Thoracic aorta (tissue), 2 donors: ENCODE data around the gene CSK. TPM values are rescaled to one million over a fixed set of nuclear protein-coding genes. Genes with fewer than 3 reads are reported as not detected.

Source experiments
- ATAC-seq: fragments of 150-250 bp; one replicate; pipeline ENCODE4 v1.8.0; 2017; ENCODE audit warnings: low read depth; ENCODE audit not compliant: insufficient number of reproducible peaks, low FRiP score
- DNase-seq: peaks from one replicate; pipeline ENCODE4 v3.0.0-alpha.2; 2020; ENCODE audit warnings: low spot score
- H3K27ac ChIP-seq, 2 donors: fragments of 200-600 bp; sonication (generic); 1 replicate in 1 of 2; 2 replicates in 1 of 2; pipeline ENCODE4 v1.5.1; 2016; ENCODE audit warnings: mild to moderate bottlenecking in 2 of 2, moderate library complexity in 2 of 2
- H3K27me3 ChIP-seq: fragments of 200-600 bp; sonication (generic); replicated peaks from 2 replicates; pipeline ENCODE4 v1.6.0; 2016; ENCODE audit warnings: mild to moderate bottlenecking; ENCODE audit not compliant: insufficient read depth
- H3K36me3 ChIP-seq: fragments of 200-600 bp; sonication (generic); one replicate; pipeline ENCODE4 v1.5.1; 2016
- H3K4me1 ChIP-seq, 2 donors: fragments of 200-600 bp; sonication (generic); 1 replicate in 1 of 2; 2 replicates in 1 of 2; pipeline versions ENCODE4 v1.5.1 to v1.6.0; 2016; ENCODE audit warnings: low read depth in 2 of 2, mild to moderate bottlenecking in 1 of 2; ENCODE audit not compliant: control insufficient read depth in 1 of 2
- H3K4me3 ChIP-seq: fragments of 200-600 bp; sonication (generic); 2 replicates; pipeline ENCODE4 v1.5.1; 2016; ENCODE audit warnings: mild to moderate bottlenecking
- H3K9me3 ChIP-seq: fragments of 200-600 bp; sonication (generic); 2 replicates; pipeline ENCODE4 v1.5.1; 2016
- total RNA-seq, 2 donors: library from RNA; depleted of rRNA; stranded (reverse); fragments of >200 nt; gene quantifications; one replicate each; pipeline versions ENCODE4 v1.1.0 to v1.2.3, GENCODE V29; 2016
- TF ChIP-seq, protein P1 (sequence below): fragments of 200-600 bp; sonication (generic); IDR thresholded peaks from one replicate; pipeline ENCODE4 v1.5.1; 2019; ENCODE audit warnings: antibody characterized with exemption

Gene CSK
- total RNA-seq, 2 donors from 2014 or later, result 32.7 to 61.6 TPM

DNA sequence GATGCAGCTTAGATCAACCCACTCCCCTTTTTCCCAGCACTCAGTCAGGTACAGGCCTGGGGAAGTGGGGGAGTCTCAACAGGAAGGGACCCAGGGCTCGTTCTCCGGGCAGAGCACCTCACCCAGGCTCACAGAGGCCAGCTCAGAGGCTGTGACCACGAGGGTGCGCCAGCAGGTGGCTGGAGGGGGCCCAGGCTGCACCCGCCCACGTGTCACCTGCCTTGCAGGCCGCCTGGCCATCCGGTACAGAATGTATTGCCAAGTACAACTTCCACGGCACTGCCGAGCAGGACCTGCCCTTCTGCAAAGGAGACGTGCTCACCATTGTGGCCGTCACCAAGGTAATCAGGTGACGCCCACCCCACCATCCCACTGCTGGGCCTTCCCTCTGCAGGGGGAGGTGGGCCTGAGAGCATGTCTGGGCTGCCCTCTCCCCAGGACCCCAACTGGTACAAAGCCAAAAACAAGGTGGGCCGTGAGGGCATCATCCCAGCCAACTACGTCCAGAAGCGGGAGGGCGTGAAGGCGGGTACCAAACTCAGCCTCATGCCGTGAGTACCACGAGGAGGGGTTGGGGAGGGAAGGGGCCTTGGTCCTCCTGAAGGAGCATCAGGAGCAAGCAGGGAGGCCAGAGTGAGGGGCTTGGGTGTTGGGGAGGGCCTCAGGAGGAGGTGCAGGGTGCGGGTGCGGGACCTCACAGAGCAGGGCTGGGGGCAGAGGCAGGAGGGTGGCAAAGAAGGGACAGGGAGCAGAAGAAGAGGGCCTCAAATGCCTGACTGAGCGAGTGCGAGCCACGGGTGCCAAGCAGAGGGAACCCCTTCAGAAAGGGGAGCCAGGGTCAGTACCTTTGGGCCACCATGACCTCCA, 16.7 kb downstream of the CSK start:
- Histone ChIP-seq H3K9me3 (no peaks in the 10 kb centered on the region), H3K27ac (no peak overlapping the region), H3K4me1 (no peaks in the 10 kb centered on the region), H3K36me3 (peaks cover 18% of the 10 kb centered on the region), H3K4me3 (no peak overlapping the region), H3K27me3 (no peaks in the 10 kb centered on the region)
- DNase-seq, result no peak
- ATAC-seq, result no peak
- TF ChIP-seq, protein P1, sequence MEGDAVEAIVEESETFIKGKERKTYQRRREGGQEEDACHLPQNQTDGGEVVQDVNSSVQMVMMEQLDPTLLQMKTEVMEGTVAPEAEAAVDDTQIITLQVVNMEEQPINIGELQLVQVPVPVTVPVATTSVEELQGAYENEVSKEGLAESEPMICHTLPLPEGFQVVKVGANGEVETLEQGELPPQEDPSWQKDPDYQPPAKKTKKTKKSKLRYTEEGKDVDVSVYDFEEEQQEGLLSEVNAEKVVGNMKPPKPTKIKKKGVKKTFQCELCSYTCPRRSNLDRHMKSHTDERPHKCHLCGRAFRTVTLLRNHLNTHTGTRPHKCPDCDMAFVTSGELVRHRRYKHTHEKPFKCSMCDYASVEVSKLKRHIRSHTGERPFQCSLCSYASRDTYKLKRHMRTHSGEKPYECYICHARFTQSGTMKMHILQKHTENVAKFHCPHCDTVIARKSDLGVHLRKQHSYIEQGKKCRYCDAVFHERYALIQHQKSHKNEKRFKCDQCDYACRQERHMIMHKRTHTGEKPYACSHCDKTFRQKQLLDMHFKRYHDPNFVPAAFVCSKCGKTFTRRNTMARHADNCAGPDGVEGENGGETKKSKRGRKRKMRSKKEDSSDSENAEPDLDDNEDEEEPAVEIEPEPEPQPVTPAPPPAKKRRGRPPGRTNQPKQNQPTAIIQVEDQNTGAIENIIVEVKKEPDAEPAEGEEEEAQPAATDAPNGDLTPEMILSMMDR, result no peak

DNA sequence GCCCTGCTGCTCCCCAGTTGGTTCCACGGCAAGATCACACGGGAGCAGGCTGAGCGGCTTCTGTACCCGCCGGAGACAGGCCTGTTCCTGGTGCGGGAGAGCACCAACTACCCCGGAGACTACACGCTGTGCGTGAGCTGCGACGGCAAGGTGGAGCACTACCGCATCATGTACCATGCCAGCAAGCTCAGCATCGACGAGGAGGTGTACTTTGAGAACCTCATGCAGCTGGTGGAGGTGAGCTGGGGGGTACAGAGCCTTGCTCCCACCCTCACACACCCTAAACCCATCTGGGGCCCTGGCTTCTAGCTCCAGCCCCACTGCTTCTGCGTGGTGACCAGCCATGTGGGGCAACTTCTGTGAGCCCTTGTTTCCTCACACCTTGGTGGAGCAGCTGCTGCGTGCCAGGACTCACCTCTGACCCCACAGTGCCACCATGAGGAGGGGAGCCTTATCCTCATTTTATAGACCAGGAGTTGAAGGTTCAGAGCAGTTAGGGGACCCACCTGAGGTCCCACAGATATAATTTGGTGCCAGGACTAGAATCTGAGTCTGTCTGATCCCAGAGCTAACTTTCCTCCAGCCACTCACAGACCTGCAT, 17.5 kb downstream of the CSK start:
- H3K4me1 ChIP-seq, result no peaks in the 10 kb centered on the region
- ATAC-seq (no peak), DNase-seq (no peak)
- no peaks in the 10 kb centered on the region for H3K27me3 ChIP-seq
- H3K27ac ChIP-seq, result no peak overlapping the region
- peaks cover 21% of the 10 kb centered on the region for H3K36me3 ChIP-seq
- H3K4me3 ChIP-seq, result no peak overlapping the region
- TF ChIP-seq, protein P1, result no peak
- no peaks in the 10 kb centered on the region for H3K9me3 ChIP-seq

DNA sequence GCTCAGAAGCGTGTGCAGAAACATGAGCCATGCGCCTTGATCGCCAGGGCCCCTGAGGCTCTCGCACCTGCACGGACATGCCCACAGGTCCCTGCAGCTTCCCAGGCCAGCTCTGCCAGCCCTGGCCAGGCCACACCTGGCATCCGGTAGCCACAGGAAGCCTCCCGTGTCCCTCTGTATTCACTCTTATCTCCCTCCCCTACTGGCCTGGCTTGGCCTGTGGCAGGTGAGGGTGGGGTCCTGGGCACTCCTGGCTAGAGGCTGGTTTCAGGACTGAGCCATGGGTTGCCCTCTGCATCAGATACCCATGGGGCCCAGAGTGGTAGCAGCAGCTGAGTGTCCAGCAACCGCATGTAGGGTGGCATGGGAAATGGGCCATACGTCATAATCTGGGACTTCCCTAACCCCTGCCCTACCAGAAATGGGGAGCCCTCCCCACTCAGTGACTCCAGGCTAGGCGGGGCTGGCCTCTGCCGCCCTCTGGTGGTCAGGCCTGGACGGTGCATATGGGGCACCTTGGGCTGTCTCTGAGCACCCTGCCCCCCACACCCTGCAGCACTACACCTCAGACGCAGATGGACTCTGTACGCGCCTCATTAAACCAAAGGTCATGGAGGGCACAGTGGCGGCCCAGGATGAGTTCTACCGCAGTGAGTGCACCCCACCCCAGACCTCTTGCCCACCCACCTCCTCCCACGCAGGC, 18.1 kb downstream of the CSK start:
- Histone ChIP-seq H3K36me3 (peaks cover 21% of the 10 kb centered on the region), H3K9me3 (no peaks in the 10 kb centered on the region), H3K4me3 (no peak overlapping the region), H3K27ac (no peak overlapping the region), H3K4me1 (no peaks in the 10 kb centered on the region), H3K27me3 (no peaks in the 10 kb centered on the region)
- DNase-seq (peak; percentile 19), ATAC-seq (peak; percentile 32)
- TF ChIP-seq, protein P1, result peak; percentile 96

DNA sequence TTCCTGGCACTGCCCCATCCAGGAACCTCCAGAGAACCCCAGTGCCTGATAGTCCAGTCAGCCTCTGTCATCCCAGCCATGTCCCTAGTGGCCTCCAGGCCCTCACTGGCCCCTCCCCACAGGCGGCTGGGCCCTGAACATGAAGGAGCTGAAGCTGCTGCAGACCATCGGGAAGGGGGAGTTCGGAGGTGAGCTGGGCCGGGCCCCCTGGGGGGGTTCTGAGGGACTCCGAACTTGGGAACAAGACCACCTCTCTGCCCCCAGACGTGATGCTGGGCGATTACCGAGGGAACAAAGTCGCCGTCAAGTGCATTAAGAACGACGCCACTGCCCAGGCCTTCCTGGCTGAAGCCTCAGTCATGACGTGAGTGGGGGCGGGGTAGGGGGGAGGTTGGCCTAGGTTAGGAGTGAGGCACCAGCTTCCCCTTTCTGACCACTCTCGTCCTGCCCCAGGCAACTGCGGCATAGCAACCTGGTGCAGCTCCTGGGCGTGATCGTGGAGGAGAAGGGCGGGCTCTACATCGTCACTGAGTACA, 18.7 kb downstream of the CSK start:
- TF ChIP-seq, protein P1, result no peak
- Histone ChIP-seq H3K36me3 (peaks cover 21% of the 10 kb centered on the region), H3K9me3 (no peaks in the 10 kb centered on the region), H3K4me3 (no peak overlapping the region), H3K4me1 (no peaks in the 10 kb centered on the region), H3K27me3 (no peaks in the 10 kb centered on the region), H3K27ac (no peak overlapping the region)
- no peak for ATAC-seq
- no peak for DNase-seq
